HepG2 (cell line): Measurements from ENCODE around the gene DGKG. TPM values are rescaled to one million over a fixed set of nuclear protein-coding genes. Genes with fewer than 3 reads are reported as not detected.

Experiments
- ATAC-seq: fragments of 200-7000 bp; cut with Tn5 transposase; 3 replicates; pipeline ENCODE4 v1.9.1; 2020; ENCODE audit warnings: mild to moderate bottlenecking, moderate library complexity
- BruUV-seq: library from RNA; stranded (reverse); fragments of 400-500 nt; replicated peaks from 2 replicates; lab custom pipeline; 2021; lab: Mats Ljungman, UMichigan
- CTCF ChIA-PET: fragments of 300-600 bp; formaldehyde crosslinking; extraction: SDS; loops from one replicate; lab custom pipeline; 2021; ENCODE audit warnings: low total read pairs, inconsistent platforms, low intra/inter-chr PET ratio; lab: Yijun Ruan, JAX
- POLR2A ChIA-PET: fragments of 350-600 bp; sonication (Branson Sonifier 250); formaldehyde crosslinking; loops from one replicate; lab custom pipeline; 2020; ENCODE audit warnings: antibody characterized with exemption, inconsistent platforms; lab: Yijun Ruan, JAX
- DNase-seq: peaks from one replicate; pipeline ENCODE4 v3.0.0-alpha.2; 2015; ENCODE audit warnings: low spot score
- FAIRE-seq: peaks from 3 replicates; lab custom pipeline; 2011; peaks lifted over from hg19 to GRCh38; lab: Jason Lieb, UNC
- H2AFZ ChIP-seq: one replicate; pipeline ENCODE4 v1.6.1; 2011; ENCODE audit warnings: low read length, inconsistent platforms
- H3K27ac ChIP-seq: fragments of 300-600 bp; 3 replicates; pipeline ENCODE4 v1.8.0; 2011; ENCODE audit warnings: mixed run types, mild to moderate bottlenecking, mixed read lengths, low read length, inconsistent platforms; ENCODE audit not compliant: insufficient read depth; ENCODE audit errors: extremely low read length
- H3K27me3 ChIP-seq, 2 experiments: fragments of 200-600 bp in 1 of 2; 2 replicates in 1 of 2; 3 replicates in 1 of 2; pipeline versions ENCODE4 v1.6.0 to v1.8.0; 2011; ENCODE audit warnings: low read length in 2 of 2, mild to moderate bottlenecking in 2 of 2, moderate library complexity in 2 of 2, inconsistent platforms in 1 of 2; ENCODE audit not compliant: insufficient read depth in 2 of 2, control insufficient read depth in 1 of 2
- H3K36me3 ChIP-seq, 2 experiments: fragments of 200-600 bp in 1 of 2; replicated peaks in 1 of 2; 2 replicates in 1 of 2; 3 replicates in 1 of 2; pipeline versions ENCODE4 v1.5.1 to v1.8.0; 2011; ENCODE audit warnings: low read length in 2 of 2, inconsistent platforms in 1 of 2; ENCODE audit not compliant: insufficient read depth in 2 of 2, control insufficient read depth in 1 of 2
- H3K4me1 ChIP-seq: 2 replicates; pipeline ENCODE4 v1.5.1; 2012; ENCODE audit warnings: low read length, inconsistent platforms; ENCODE audit not compliant: insufficient read depth
- H3K4me2 ChIP-seq: 2 replicates; pipeline ENCODE4 v1.6.0; 2011; ENCODE audit warnings: low read depth, low read length, inconsistent platforms
- H3K4me3 ChIP-seq, 3 experiments: fragments of 200-600 bp in 1 of 3; sonication (generic), shearing (Covaris generic) in 1 of 3; replicated peaks in 1 of 3; 2 replicates each; pipeline ENCODE4 v1.5.1; 2011 to 2016; ENCODE audit warnings: low read length in 3 of 3, inconsistent platforms in 2 of 3, low read depth in 2 of 3, mild to moderate bottlenecking in 2 of 3, control low read depth in 1 of 3, mixed read lengths in 1 of 3; ENCODE audit not compliant: insufficient read depth in 1 of 3
- H3K79me2 ChIP-seq: one replicate; pipeline ENCODE4 v1.6.1; 2011; ENCODE audit warnings: low read length, inconsistent platforms; ENCODE audit not compliant: insufficient read depth
- H3K9ac ChIP-seq: 2 replicates; pipeline ENCODE4 v1.6.0; 2011; ENCODE audit warnings: mild to moderate bottlenecking, low read depth, low read length, inconsistent platforms; ENCODE audit not compliant: insufficient read depth
- H3K9me3 ChIP-seq: 2 replicates; pipeline ENCODE4 v1.5.1; 2012; ENCODE audit warnings: mild to moderate bottlenecking, low read length
- H4K20me1 ChIP-seq: 2 replicates; pipeline ENCODE4 v1.6.0; 2011; ENCODE audit warnings: inconsistent platforms, mild to moderate bottlenecking, low read length, moderate library complexity; ENCODE audit not compliant: insufficient read depth
- HNF4A ChIP-seq: sonication (generic); formaldehyde crosslinking; IDR thresholded peaks from 2 replicates; pipeline ENCODE4 v1.4.0; 2020; ENCODE audit warnings: missing genetic modification reagents
- HOXD1 ChIP-seq: sonication (generic); formaldehyde crosslinking; IDR thresholded peaks from 2 replicates; pipeline ENCODE4 v1.5.0; 2020; ENCODE audit warnings: missing genetic modification reagents
- IRF9 ChIP-seq: sonication (generic); formaldehyde crosslinking; IDR thresholded peaks from 2 replicates; pipeline ENCODE4 v1.8.0; 2022; ENCODE audit warnings: missing genetic modification reagents, mild to moderate bottlenecking, borderline replicate concordance
- SALL2 ChIP-seq: sonication (generic); formaldehyde crosslinking; IDR thresholded peaks from 2 replicates; pipeline ENCODE4 v1.8.1; 2023; ENCODE audit warnings: mild to moderate bottlenecking, missing genetic modification reagents, inconsistent platforms
- SMAD1 ChIP-seq: sonication (generic); formaldehyde crosslinking; IDR thresholded peaks from 2 replicates; pipeline ENCODE4 v1.4.0; 2020; ENCODE audit warnings: missing genetic modification reagents, low read depth, mild to moderate bottlenecking, borderline replicate concordance
- WGBS: methylation state at CpG from one replicate; pipeline ENCODE4 v1.1.6; 2017; ENCODE audit warnings: low lambda C conversion rate; 5-methylcytosine and 5-hydroxymethylcytosine counted together
- in situ Hi-C: cut with HindIII; loops from 2 replicates; pipeline ENCODE4 v1.10.0; 2017; ENCODE audit warnings: low pct_unique_long_range_greater_than_20kb; ENCODE audit not compliant: extremely low pct_ligation_motif_present
- intact Hi-C: fragments of 100-400 bp; cut with micrococcal nuclease; formaldehyde crosslinking; loops from one replicate; pipeline ENCODE4 v1.10.0; 2022; ENCODE audit not compliant: unreplicated experiment
- polyA plus RNA-seq, 8 experiments: library from polyadenylated mRNA; depleted of rRNA in 3 of 8; stranded (reverse) in 7 of 8; unstranded in 1 of 8; fragments of >200 nt; fragmentation: Illumina TruSeq in 4 of 8; extraction: Trizol in 4 of 8; gene quantifications; 2 replicates each; pipeline versions ENCODE4 v1.2.1 to v1.2.3, GENCODE V29; 2011 to 2016; ENCODE audit warnings: low read depth in 4 of 8, missing spikeins in 1 of 8, mixed read lengths in 1 of 8; ENCODE audit not compliant: insufficient read depth in 1 of 8
- total RNA-seq, 5 experiments: library from RNA; depleted of rRNA; stranded (reverse); fragments of >200 nt; fragmentation: Illumina TruSeq; extraction: Trizol; gene quantifications; 2 replicates each; pipeline ENCODE4 v1.2.3, GENCODE V29; 2016; ENCODE audit warnings: low read depth in 1 of 5

Gene DGKG
- total and polyA plus RNA-seq, 2 of the 13 experiments (the other 11 are each of a cell fraction or from before 2014, with no cell fraction given): 3.8 to 6.2 TPM

GRCh38 chr3:186210852-186211500 lies 151.1 kb downstream of the DGKG start:
- H3K36me3 ChIP-seq: no peaks in the 10 kb centered on the region
- H3K9me3 ChIP-seq: no peaks in the 10 kb centered on the region
- ChIA-PET CTCF (interaction anchor here (1.4 kb wide), 1 partner anchor 31 kb away, joined by 3 read pairs; no protein-coding TSS in a partner anchor), POLR2A (interaction anchor here (1.0 to 1.5 kb wide), 2 partner anchors 31 to 113 kb away, joined by 3 to 4 read pairs; no protein-coding TSS in a partner anchor)
- TF ChIP-seq HNF4A (CRISPR knock-in tag) (no peak), SALL2 (CRISPR knock-in tag) (no peak), IRF9 (CRISPR knock-in tag) (0 out of 2 replicates have a peak, but pooled peaks have one; percentile 2), HOXD1 (CRISPR knock-in tag) (no peak), SMAD1 (CRISPR knock-in tag) (peak; percentile 57; the same call in 1 of the 2 replicates)
- no TSS peak for BruUV-seq
- FAIRE-seq: no peak
- peak overlapping the region; percentile 91 for H3K4me2 ChIP-seq
- in situ Hi-C loops (no loop called here), intact Hi-C loops (loop anchor here (2.0 kb wide), 1 partner anchor 32 kb away; no protein-coding TSS in a partner anchor)
- peak overlapping the region; percentile 80 for H3K27ac ChIP-seq
- no peaks in the 10 kb centered on the region for H4K20me1 ChIP-seq
- 0 out of 6 replicates have a peak overlapping the region, but pooled peaks of 1 of the 3 experiments have one; percentile 63 for H3K4me3 ChIP-seq
- no peaks in the 10 kb centered on the region for H3K27me3 ChIP-seq
- WGBS: 90% methylated on average over 8 of the region's 9 CpGs
- no peak for DNase-seq
- H2AFZ ChIP-seq: no peak overlapping the region
- no peaks in the 10 kb centered on the region for H3K79me2 ChIP-seq
- peaks cover 24% of the 10 kb centered on the region for H3K4me1 ChIP-seq
- peak; percentile 5; the same call in 2 of the 3 replicates for ATAC-seq
- H3K9ac ChIP-seq: peak overlapping the region; percentile 66; the same call in 1 of the 2 replicates
